Panc1 (cell line): ENCODE data around the gene MAEA. TPM values are rescaled to one million over a fixed set of nuclear protein-coding genes. Genes with fewer than 3 reads are reported as not detected.

ENCODE experiments used
- ATAC-seq: fragments of 200-7000 bp; cut with Tn5 transposase; 2 replicates; pipeline ENCODE4 v1.9.1; 2020; ENCODE audit warnings: mild to moderate bottlenecking, moderate library complexity
- BruUV-seq: library from RNA; stranded (reverse); fragments of 400-500 nt; replicated peaks from 2 replicates; lab custom pipeline; 2021; lab: Mats Ljungman, UMichigan
- CTCF ChIA-PET: fragments of 300-600 bp; sonication (Branson Sonifier 250); formaldehyde crosslinking; loops from one replicate; lab custom pipeline; 2022; ENCODE audit warnings: antibody characterized with exemption; lab: Charles Lee
- POLR2A ChIA-PET: fragments of 300-600 bp; sonication (Branson Sonifier 250); formaldehyde crosslinking; loops from one replicate; lab custom pipeline; 2022; ENCODE audit warnings: antibody characterized with exemption; lab: Charles Lee
- DNase-seq: peaks from one replicate; pipeline ENCODE4 v3.0.0-alpha.2; 2010; ENCODE audit warnings: low read depth, low spot score
- H3K27ac ChIP-seq: 2 replicates; pipeline ENCODE4 v1.5.1; 2011; ENCODE audit warnings: mild to moderate bottlenecking, low read length, inconsistent platforms
- H3K27me3 ChIP-seq: fragments of 200-500 bp; sonication (Bioruptor generic); 2 replicates; pipeline ENCODE4 v1.6.0; 2014; ENCODE audit warnings: low read length, inconsistent platforms; ENCODE audit not compliant: control insufficient read depth, insufficient read depth
- H3K36me3 ChIP-seq: fragments of 200-500 bp; sonication (Bioruptor generic); 2 replicates; pipeline ENCODE4 v1.5.1; 2014; ENCODE audit warnings: inconsistent platforms, mild to moderate bottlenecking, low read length, moderate library complexity; ENCODE audit not compliant: control insufficient read depth, insufficient read depth
- H3K4me1 ChIP-seq: 2 replicates; pipeline ENCODE4 v1.5.1; 2011; ENCODE audit warnings: inconsistent platforms, mild to moderate bottlenecking, low read length, moderate library complexity; ENCODE audit not compliant: control insufficient read depth, insufficient read depth
- H3K4me3 ChIP-seq, 2 experiments: 2 replicates each; pipeline ENCODE4 v1.5.1; 2011 to 2012; ENCODE audit warnings: low read depth in 2 of 2, low read length in 2 of 2, mild to moderate bottlenecking in 2 of 2, inconsistent platforms in 1 of 2, moderate library complexity in 1 of 2
- H3K9me3 ChIP-seq: fragments of 200-500 bp; sonication (Bioruptor generic); 2 replicates; pipeline ENCODE4 v1.5.1; 2014; ENCODE audit warnings: low read depth, mild to moderate bottlenecking, inconsistent platforms, low read length, moderate library complexity; ENCODE audit not compliant: control insufficient read depth, insufficient read depth
- POLR2AphosphoS5 ChIP-seq: IDR thresholded peaks from 2 replicates; pipeline ENCODE4 v1.6.1; 2012; ENCODE audit warnings: mild to moderate bottlenecking, low read depth, low read length, moderate library complexity
- REST ChIP-seq, 2 experiments: IDR thresholded peaks; 2 replicates each; pipeline ENCODE4 v1.6.1; 2011 to 2012; ENCODE audit warnings: low read depth in 2 of 2, control low read depth in 1 of 2, low read length in 1 of 2, mild to moderate bottlenecking in 1 of 2, moderate library complexity in 1 of 2; ENCODE audit not compliant: insufficient read depth in 1 of 2
- SIN3A ChIP-seq: IDR thresholded peaks from 2 replicates; pipeline ENCODE4 v1.6.1; 2012; ENCODE audit warnings: low read depth, mild to moderate bottlenecking, low read length, moderate library complexity, borderline replicate concordance; ENCODE audit not compliant: insufficient read depth
- TCF7L2 ChIP-seq: IDR thresholded peaks from 2 replicates; pipeline ENCODE4 v1.6.1; 2011; ENCODE audit warnings: mild to moderate bottlenecking, low read depth, low read length, inconsistent platforms
- in situ Hi-C: cut with HindIII; loops from 2 replicates; pipeline ENCODE4 v1.10.0; 2016; ENCODE audit warnings: low sequenced_read_pairs, low pct_unique_long_range_greater_than_20kb
- intact Hi-C: fragments of 100-400 bp; cut with micrococcal nuclease; formaldehyde crosslinking; loops from one replicate; pipeline ENCODE4 v1.10.0; 2022; ENCODE audit not compliant: unreplicated experiment
- total RNA-seq: library from RNA; stranded (reverse); gene quantifications from one replicate; pipeline ENCODE4 v1.2.1, GENCODE V29; 2021; ENCODE audit not compliant: unreplicated experiment
- TF ChIP-seq, protein P1 (sequence below): fragments of 450-650 bp; IDR thresholded peaks from 2 replicates; pipeline ENCODE4 v1.5.1; 2017; ENCODE audit warnings: mild to moderate bottlenecking

MAEA gene
- total RNA-seq, 1 experiment from 2014 or later: 62.3 TPM

DNA sequence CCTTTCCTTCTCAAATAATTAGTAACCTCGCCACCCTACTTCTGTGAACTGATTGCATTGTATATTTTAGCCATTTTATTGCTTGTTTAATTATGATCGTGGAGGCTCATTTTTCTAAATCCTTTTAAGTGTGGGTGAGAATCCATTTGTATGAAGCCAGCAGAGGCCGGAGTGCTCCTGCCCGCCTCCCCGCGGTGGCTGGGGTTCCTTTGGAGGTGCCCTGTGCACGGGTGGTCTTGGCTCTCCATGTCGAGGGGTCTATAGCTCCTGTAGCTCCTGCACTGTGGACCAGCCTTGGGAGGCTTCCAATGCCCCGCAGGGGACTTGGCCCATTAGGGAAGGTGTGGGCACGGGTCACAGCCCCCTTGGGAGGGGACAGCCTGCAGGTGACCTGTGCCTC is 72.4 kb downstream of the MAEA start:
- ChIA-PET POLR2A (no interaction called here), CTCF (no interaction called here)
- TF ChIP-seq, protein P1, sequence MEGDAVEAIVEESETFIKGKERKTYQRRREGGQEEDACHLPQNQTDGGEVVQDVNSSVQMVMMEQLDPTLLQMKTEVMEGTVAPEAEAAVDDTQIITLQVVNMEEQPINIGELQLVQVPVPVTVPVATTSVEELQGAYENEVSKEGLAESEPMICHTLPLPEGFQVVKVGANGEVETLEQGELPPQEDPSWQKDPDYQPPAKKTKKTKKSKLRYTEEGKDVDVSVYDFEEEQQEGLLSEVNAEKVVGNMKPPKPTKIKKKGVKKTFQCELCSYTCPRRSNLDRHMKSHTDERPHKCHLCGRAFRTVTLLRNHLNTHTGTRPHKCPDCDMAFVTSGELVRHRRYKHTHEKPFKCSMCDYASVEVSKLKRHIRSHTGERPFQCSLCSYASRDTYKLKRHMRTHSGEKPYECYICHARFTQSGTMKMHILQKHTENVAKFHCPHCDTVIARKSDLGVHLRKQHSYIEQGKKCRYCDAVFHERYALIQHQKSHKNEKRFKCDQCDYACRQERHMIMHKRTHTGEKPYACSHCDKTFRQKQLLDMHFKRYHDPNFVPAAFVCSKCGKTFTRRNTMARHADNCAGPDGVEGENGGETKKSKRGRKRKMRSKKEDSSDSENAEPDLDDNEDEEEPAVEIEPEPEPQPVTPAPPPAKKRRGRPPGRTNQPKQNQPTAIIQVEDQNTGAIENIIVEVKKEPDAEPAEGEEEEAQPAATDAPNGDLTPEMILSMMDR: no peak
- no peak for TF ChIP-seq REST (IDR thresholded peaks at IDR 0.05; ENCODE audit: insufficient read depth in 1 of 2, low read depth in 2 of 2, low read length in 1 of 2)
- TF ChIP-seq TCF7L2: no peak
- no peak for TF ChIP-seq POLR2AphosphoS5
- no peak for TF ChIP-seq SIN3A
- Histone ChIP-seq H3K27me3 (no peaks in the 10 kb centered on the region), H3K4me1 (no peaks in the 10 kb centered on the region), H3K36me3 (no peaks in the 10 kb centered on the region), H3K4me3 (no peak overlapping the region), H3K9me3 (no peaks in the 10 kb centered on the region), H3K27ac (no peak overlapping the region)
- intact Hi-C loops: no loop called here
- in situ Hi-C loops: no loop called here
- no TSS peak for BruUV-seq
- ATAC-seq (no peak), DNase-seq (no peak)

DNA sequence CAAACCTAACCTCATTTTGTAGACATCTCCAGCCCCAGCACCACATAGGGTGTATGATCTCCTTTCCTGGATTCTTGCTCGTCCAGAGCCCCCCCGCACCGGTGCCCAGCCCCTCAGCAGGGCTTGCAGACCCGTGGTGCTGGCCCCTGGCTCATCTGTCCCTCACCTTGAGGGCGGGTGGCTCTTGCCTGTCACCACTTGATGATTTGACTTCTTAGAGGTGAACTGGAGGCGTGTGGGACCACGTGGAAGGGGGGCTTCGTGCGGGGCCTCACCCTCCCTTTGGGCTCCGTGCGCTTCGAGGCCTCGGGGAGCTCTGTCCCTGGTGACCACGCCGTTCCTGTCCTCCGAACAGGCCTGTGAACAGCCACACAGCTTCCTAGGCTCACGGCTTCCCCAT is 72.8 kb downstream of the MAEA start:
- ChIA-PET POLR2A (no interaction called here), CTCF (no interaction called here)
- intact Hi-C loops: no loop called here
- in situ Hi-C loops: no loop called here
- no peak for ATAC-seq
- no peaks in the 10 kb centered on the region for H3K9me3 ChIP-seq
- no peaks in the 10 kb centered on the region for H3K36me3 ChIP-seq
- no peak overlapping the region for H3K27ac ChIP-seq
- no peaks in the 10 kb centered on the region for H3K4me1 ChIP-seq
- no peaks in the 10 kb centered on the region for H3K27me3 ChIP-seq
- no peak for TF ChIP-seq TCF7L2
- no peak for TF ChIP-seq POLR2AphosphoS5
- TF ChIP-seq, protein P1: no peak
- TF ChIP-seq SIN3A: no peak
- TF ChIP-seq REST (IDR thresholded peaks at IDR 0.05; ENCODE audit: insufficient read depth in 1 of 2, low read depth in 2 of 2, low read length in 1 of 2): no peak
- BruUV-seq: no TSS peak
- H3K4me3 ChIP-seq: no peak overlapping the region
- DNase-seq: no peak
